Astrocyte (in vitro differentiated cells and primary cell): ENCODE results near the gene ZNF569.

Source experiments
- EZH2 ChIP-seq: IDR thresholded peaks from 2 replicates; pipeline ENCODE4 v1.6.1; 2012; ENCODE audit warnings: mild to moderate bottlenecking, low read length, inconsistent platforms; ENCODE audit not compliant: insufficient read depth
- TF ChIP-seq, protein P1 (sequence below): IDR thresholded peaks from 2 replicates; pipeline ENCODE4 v1.5.1; 2011; ENCODE audit warnings: low read depth, mild to moderate bottlenecking, inconsistent platforms, low read length, moderate library complexity; ENCODE audit not compliant: insufficient read depth

DNA sequence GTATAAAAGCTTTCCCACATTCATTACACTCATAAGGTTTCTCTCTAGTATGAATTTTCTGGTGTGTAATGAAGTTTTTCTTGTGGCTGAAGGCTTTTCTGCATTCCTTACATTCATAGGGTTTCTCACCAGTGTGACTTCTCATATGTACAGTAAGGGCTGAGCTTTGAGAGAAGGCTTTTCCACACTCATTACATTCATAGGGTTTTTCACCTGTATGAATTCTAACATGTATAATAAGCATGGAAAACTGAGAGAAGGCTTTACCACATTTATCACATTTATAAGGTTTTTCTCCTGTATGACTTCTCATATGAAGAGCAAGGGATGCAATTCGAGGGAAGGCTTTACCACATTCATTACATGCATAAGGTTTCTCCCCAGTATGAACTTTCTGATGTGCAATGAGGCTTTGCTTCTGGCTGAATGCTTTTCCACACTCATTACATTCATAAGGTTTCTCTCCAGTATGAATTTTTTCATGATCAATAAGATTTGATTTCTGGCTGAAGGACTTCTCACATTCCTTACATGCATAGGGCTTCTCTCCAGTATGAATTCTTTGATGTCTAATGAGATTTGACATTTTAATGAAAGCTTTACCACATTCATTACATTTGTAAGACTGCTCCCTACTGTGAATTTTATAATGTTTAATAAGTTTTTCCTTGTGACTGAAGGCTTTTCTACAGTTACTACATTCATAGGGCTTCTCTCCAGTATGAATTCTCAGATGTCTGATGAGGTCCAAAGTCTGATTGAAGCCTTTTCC, 53.7 kb downstream of the ZNF569 start:
- TF ChIP-seq, protein P1, sequence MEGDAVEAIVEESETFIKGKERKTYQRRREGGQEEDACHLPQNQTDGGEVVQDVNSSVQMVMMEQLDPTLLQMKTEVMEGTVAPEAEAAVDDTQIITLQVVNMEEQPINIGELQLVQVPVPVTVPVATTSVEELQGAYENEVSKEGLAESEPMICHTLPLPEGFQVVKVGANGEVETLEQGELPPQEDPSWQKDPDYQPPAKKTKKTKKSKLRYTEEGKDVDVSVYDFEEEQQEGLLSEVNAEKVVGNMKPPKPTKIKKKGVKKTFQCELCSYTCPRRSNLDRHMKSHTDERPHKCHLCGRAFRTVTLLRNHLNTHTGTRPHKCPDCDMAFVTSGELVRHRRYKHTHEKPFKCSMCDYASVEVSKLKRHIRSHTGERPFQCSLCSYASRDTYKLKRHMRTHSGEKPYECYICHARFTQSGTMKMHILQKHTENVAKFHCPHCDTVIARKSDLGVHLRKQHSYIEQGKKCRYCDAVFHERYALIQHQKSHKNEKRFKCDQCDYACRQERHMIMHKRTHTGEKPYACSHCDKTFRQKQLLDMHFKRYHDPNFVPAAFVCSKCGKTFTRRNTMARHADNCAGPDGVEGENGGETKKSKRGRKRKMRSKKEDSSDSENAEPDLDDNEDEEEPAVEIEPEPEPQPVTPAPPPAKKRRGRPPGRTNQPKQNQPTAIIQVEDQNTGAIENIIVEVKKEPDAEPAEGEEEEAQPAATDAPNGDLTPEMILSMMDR = no peak
- no peak for TF ChIP-seq EZH2
